ENCODE measurements around the gene DNASE1.
"Not testable (repeated sequence)": the region's sequence is repeated elsewhere in the genome, so short reads cannot be mapped to it uniquely, and the experiment has no call there.

The DNASE1 gene

GRCh38 chr16:3651461-3652372 is 2.8 kb upstream of the DNASE1 start:
- TF ChIP-seq CTCF (IDR thresholded peaks at IDR 0.05; ENCODE audit: borderline replicate concordance, insufficient read depth, low read depth, low read length), result no peak
- no peak overlapping the region for H3K4me3 ChIP-seq (ENCODE audit: low read depth, low read length)

- no peak overlapping the region for H3K4me3 ChIP-seq (ENCODE audit: low read depth, low read length)
- TF ChIP-seq CTCF (IDR thresholded peaks at IDR 0.05; ENCODE audit: borderline replicate concordance, insufficient read depth, low read depth, low read length), result no peak
These were observed 1.9 kb upstream of the DNASE1 start for GRCh38 chr16:3652373-3653195.

- no peak overlapping the region for H3K4me3 ChIP-seq (ENCODE audit: low read depth, low read length)
- TF ChIP-seq CTCF (IDR thresholded peaks at IDR 0.05; ENCODE audit: borderline replicate concordance, insufficient read depth, low read depth, low read length), result no peak
These were observed 522 bp downstream of the DNASE1 start for GRCh38 chr16:3655030-3655395.

GRCh38 chr16:3655396-3656159 is 1.1 kb downstream of the DNASE1 start:
- no peak for TF ChIP-seq CTCF (IDR thresholded peaks at IDR 0.05; ENCODE audit: borderline replicate concordance, insufficient read depth, low read depth, low read length)
- H3K4me3 ChIP-seq (ENCODE audit: low read depth, low read length), result no peak overlapping the region

GRCh38 chr16:3656160-3656490 is 1.6 kb downstream of the DNASE1 start:
- H3K4me3 ChIP-seq (ENCODE audit: low read depth, low read length), result not testable (repeated sequence)

- H3K4me3 ChIP-seq (ENCODE audit: low read depth, low read length), result no peak overlapping the region
- TF ChIP-seq CTCF (IDR thresholded peaks at IDR 0.05; ENCODE audit: borderline replicate concordance, insufficient read depth, low read depth, low read length), result no peak
These were observed 2.3 kb downstream of the DNASE1 start for GRCh38 chr16:3656491-3657468.

Measured in GM12875 (cell line).